ENCODE measurements around the gene ZBTB25. TPM values are rescaled to one million over a fixed set of nuclear protein-coding genes. Genes with fewer than 3 reads are reported as not detected.

The ZBTB25 gene
- total RNA-seq, 1 donor from 2014 or later: 2.4 TPM

DNA sequence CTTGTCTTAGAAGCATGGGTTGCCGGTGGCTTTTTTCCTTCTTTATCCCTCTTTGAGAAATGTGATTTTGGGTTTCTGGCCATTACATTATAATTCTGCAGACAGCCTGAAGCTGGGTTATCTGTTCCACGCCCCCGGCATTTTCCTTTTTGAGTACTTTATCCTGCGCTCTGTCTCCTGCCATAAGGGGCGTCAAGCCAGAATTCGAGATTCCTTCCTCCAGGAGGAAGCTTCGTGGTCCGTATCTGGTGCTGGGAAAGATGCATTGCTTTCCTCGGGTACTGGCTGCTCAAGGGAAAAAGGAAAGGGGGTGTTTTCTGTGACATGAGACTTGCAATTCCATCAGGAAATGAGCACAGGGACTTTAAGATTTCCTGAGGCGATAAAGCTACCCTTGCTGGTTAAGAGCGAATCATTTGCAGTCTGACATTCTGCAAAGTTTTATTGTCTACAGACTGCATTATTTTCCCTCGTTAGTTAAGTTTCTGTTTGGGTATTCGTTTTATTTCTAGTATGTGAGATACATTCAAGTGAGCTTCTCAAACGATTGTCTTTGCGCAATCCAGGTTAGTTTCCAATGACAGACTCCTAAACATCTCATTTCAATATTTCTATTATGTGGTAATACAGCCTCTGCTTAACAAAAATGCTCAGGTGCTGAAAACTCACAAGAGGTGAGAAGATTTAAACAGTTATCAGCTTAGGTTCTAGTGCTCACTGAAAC lies 37.6 kb downstream of the ZBTB25 start:
- TF ChIP-seq, protein P1, sequence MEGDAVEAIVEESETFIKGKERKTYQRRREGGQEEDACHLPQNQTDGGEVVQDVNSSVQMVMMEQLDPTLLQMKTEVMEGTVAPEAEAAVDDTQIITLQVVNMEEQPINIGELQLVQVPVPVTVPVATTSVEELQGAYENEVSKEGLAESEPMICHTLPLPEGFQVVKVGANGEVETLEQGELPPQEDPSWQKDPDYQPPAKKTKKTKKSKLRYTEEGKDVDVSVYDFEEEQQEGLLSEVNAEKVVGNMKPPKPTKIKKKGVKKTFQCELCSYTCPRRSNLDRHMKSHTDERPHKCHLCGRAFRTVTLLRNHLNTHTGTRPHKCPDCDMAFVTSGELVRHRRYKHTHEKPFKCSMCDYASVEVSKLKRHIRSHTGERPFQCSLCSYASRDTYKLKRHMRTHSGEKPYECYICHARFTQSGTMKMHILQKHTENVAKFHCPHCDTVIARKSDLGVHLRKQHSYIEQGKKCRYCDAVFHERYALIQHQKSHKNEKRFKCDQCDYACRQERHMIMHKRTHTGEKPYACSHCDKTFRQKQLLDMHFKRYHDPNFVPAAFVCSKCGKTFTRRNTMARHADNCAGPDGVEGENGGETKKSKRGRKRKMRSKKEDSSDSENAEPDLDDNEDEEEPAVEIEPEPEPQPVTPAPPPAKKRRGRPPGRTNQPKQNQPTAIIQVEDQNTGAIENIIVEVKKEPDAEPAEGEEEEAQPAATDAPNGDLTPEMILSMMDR (conservative IDR thresholded peaks at IDR 0.05; ENCODE audit: low read depth, low read length): peak; percentile 42
- DNase-seq (ENCODE audit: low read depth): no peak
- peak overlapping the region; percentile 69 for H3K4me3 ChIP-seq (ENCODE audit: low read depth, low read length)

DNA sequence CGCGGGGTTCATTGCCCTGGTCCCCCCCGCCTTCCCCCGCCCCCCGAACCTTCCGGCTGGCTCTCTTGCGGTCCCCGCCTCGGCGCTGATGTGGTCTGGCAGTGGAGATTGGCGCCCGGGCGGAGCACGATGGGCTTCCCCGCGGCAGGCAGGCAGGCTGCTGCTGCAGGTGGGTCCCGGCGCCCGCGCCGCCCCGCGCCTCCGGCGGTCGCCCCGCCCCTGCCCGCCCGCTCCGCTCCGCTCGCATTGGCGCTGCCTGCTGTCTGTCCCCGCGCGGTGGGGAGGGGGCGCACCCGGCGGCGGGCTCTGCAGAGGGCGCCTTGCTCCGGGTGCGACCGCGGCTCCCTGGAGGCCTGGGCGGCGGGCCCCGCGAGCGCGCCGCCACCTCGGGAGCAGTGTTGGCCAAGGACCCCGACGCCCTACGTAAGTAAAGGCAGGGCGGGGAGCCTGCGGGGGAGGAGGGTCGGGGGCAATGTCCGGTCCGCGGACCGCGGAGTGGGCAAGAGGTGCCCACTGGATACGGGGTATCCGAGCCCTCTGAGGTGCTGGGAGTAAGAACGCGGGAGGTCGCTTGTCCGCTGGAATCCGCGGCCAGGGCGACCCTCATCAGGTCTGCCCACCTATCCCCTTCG lies 38.3 kb downstream of the ZBTB25 start, which contains the start of gene AKAP5:
Gene AKAP5, plus strand, starts transcription at position 309 of the 632 bp plus-strand sequence. CDS start 2,896 bp downstream, outside the sequence.
- H3K4me3 ChIP-seq (ENCODE audit: low read depth, low read length): peak within 1 kb of the TSS; percentile 69
- DNase-seq (ENCODE audit: low read depth): no peak
- TF ChIP-seq, protein P1 (conservative IDR thresholded peaks at IDR 0.05; ENCODE audit: low read depth, low read length): no peak

DNA sequence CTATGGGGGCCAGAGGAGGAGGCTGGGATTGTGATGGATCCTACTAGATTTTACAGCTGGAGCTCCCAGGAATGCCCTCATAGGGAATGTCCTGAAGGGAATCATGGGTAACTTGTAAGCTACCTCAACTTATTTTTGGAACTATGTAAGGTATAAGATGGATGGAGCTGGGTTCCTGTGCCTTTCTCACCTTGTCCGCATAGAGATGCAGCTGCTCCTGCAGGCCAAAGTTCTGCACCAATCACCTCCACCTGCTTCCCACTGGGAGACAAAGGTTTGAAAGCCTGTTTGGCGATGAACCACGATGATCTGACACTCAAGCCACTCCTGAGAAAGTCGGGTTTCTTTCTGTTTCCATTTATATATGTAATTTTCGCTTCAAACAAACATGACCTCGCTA lies 39.0 kb downstream of the ZBTB25 start:
- no peak for DNase-seq (ENCODE audit: low read depth)
- TF ChIP-seq, protein P1 (conservative IDR thresholded peaks at IDR 0.05; ENCODE audit: low read depth, low read length): no peak
- H3K4me3 ChIP-seq (ENCODE audit: low read depth, low read length): peak overlapping the region; percentile 69

DNA sequence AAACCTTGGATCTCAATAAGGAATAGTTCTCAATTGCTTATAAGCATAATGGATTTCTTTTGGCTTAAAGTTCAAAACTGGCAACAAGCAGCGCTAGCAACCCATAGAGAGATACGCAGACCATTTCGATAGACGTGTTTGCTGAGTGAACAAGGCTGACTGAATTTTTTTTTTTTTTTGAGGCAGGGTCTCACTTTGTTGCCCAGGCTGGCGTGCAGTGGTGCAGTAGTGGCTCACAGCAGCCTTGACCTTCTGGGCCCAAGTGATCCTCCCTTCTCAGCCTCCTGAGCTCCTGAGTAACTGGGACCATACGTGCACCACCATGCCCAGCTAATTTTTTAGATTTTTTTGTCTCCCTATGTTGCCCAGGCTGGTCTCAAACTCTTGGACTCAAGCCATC lies 39.8 kb downstream of the ZBTB25 start:
- TF ChIP-seq, protein P1 (conservative IDR thresholded peaks at IDR 0.05; ENCODE audit: low read depth, low read length): no peak
- no peak for DNase-seq (ENCODE audit: low read depth)
- H3K4me3 ChIP-seq (ENCODE audit: low read depth, low read length): no peak overlapping the region

DNA sequence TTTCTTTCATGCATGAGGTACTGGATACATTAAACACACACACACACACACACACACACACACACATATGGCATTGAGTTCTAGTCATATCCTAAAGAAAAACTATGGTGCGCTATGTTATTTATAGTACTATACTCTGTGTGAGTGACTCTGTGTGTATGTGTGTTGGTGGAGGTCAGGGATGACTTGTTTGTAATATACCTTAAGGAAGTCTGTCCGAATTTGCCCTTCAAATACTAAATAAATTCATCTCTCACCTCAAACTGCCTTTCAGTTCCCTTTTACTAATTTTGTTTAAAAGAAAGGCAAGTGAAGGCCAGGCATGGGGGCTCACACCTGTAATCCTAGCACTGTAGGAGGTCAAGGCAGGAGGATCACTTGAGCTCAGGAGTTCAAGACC lies 40.4 kb downstream of the ZBTB25 start:
- TF ChIP-seq, protein P1 (conservative IDR thresholded peaks at IDR 0.05; ENCODE audit: low read depth, low read length): no peak
- DNase-seq (ENCODE audit: low read depth): no peak
- H3K4me3 ChIP-seq (ENCODE audit: low read depth, low read length): no peak overlapping the region

DNA sequence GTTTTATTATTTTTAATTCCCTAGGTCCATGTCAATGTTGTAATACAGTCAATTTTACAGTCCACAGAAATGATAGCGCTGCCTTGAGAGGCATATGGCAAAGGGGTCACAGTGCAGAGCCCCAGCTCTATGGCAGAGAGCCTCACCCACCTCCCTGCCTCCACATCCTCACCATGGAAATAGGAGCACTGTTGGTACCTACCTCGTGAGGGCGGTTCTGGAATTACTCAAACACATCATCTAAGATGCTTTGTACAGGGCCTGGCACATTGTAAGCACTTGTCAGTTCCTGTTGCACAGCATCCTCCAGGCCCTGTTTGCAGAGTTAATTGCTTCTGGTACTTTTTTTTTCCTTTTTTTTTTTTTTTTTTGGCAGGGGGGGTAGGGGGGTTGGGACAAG lies 42.4 kb downstream of the ZBTB25 start:
- H3K4me3 ChIP-seq (ENCODE audit: low read depth, low read length): no peak overlapping the region
- DNase-seq (ENCODE audit: low read depth): no peak
- TF ChIP-seq, protein P1 (conservative IDR thresholded peaks at IDR 0.05; ENCODE audit: low read depth, low read length): no peak

All from epithelial cell of proximal tubule (primary cell).